Parathyroid adenoma (tissue), 2 donors: ENCODE results near the gene GSE1.

ENCODE experiments used
- H2AFZ ChIP-seq: fragments of 300-600 bp; sonication (generic); one replicate; pipeline ENCODE4 v1.7.0; 2017; ENCODE audit warnings: antibody characterized with exemption, mild to moderate bottlenecking
- H3K27ac ChIP-seq: fragments of 300-600 bp; sonication (generic); one replicate; pipeline ENCODE4 v1.7.0; 2017
- H3K27me3 ChIP-seq: fragments of 300-600 bp; sonication (generic); one replicate; pipeline ENCODE4 v1.7.0; 2017; ENCODE audit warnings: low read length; ENCODE audit not compliant: control insufficient read depth, insufficient read depth
- H3K36me3 ChIP-seq: fragments of 300-600 bp; sonication (generic); one replicate; pipeline ENCODE4 v1.7.0; 2017; ENCODE audit warnings: low read length; ENCODE audit not compliant: control insufficient read depth, insufficient read depth
- H3K4me1 ChIP-seq: fragments of 300-600 bp; sonication (generic); one replicate; pipeline ENCODE4 v1.7.0; 2017; ENCODE audit warnings: control low read depth
- H3K4me2 ChIP-seq: fragments of 300-600 bp; sonication (generic); one replicate; pipeline ENCODE4 v1.7.0; 2017; ENCODE audit warnings: low read length
- H3K4me3 ChIP-seq: fragments of 300-600 bp; sonication (generic); one replicate; pipeline ENCODE4 v1.7.0; 2017; ENCODE audit warnings: low read depth, low read length
- H3K79me2 ChIP-seq: fragments of 300-600 bp; sonication (generic); one replicate; pipeline ENCODE4 v1.7.0; 2017; ENCODE audit warnings: control low read depth
- H3K9ac ChIP-seq: fragments of 300-600 bp; sonication (generic); one replicate; pipeline ENCODE4 v1.7.0; 2017; ENCODE audit warnings: mild to moderate bottlenecking
- H3K9me3 ChIP-seq: fragments of 300-600 bp; sonication (generic); one replicate; pipeline ENCODE4 v1.7.0; 2017; ENCODE audit warnings: low read length; ENCODE audit not compliant: control insufficient read depth
- CTCF ChIP-seq: fragments of 300-600 bp; sonication (generic); IDR thresholded peaks from one replicate; pipeline ENCODE4 v1.7.0; 2017; ENCODE audit warnings: antibody characterized with exemption, mild to moderate bottlenecking
- donor health status: primary hyperparathyroidism.

The GSE1 gene

GRCh38 chr16:85662976-85663830 lies 50.1 kb downstream of the GSE1 start:
- Histone ChIP-seq H3K79me2 (peaks cover 6% of the 10 kb centered on the region), H3K9me3 (no peaks in the 10 kb centered on the region), H3K27ac (no peak overlapping the region), H3K4me1 (peaks cover 16% of the 10 kb centered on the region), H3K36me3 (no peaks in the 10 kb centered on the region), H3K27me3 (no peaks in the 10 kb centered on the region), H3K4me2 (no peak overlapping the region), H3K9ac (no peak overlapping the region), H2AFZ (no peak overlapping the region), H3K4me3 (no peak overlapping the region)
- TF ChIP-seq CTCF: no peak

DNA sequence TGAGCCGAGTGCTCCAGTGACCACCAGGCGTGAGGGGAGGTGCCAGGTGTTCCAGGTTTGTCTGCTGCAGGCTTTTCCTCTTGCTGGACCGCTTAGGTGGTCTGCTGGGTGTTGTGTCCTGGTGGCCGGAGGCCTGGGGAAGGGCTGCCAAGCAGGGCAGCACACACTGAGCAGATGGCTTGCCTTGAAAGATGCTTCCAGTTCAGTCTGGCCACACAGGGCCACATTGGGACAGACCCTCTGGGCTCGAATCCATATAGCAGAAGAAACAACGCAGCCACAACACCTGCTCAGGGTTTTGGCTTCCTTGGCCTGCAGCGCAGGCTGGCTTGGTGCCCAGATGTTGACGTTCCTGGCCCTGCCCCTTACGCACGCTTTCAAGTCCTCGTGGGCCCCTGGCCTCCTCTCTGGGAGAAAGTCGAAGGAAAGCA lies 50.8 kb downstream of the GSE1 start:
- Histone ChIP-seq H3K4me3 (no peak overlapping the region), H3K4me2 (no peak overlapping the region), H2AFZ (no peak overlapping the region), H3K27ac (no peak overlapping the region), H3K27me3 (no peaks in the 10 kb centered on the region), H3K79me2 (peaks cover 6% of the 10 kb centered on the region), H3K9me3 (no peaks in the 10 kb centered on the region), H3K9ac (no peak overlapping the region), H3K4me1 (peaks cover 11% of the 10 kb centered on the region), H3K36me3 (no peaks in the 10 kb centered on the region)
- TF ChIP-seq CTCF: no peak

DNA sequence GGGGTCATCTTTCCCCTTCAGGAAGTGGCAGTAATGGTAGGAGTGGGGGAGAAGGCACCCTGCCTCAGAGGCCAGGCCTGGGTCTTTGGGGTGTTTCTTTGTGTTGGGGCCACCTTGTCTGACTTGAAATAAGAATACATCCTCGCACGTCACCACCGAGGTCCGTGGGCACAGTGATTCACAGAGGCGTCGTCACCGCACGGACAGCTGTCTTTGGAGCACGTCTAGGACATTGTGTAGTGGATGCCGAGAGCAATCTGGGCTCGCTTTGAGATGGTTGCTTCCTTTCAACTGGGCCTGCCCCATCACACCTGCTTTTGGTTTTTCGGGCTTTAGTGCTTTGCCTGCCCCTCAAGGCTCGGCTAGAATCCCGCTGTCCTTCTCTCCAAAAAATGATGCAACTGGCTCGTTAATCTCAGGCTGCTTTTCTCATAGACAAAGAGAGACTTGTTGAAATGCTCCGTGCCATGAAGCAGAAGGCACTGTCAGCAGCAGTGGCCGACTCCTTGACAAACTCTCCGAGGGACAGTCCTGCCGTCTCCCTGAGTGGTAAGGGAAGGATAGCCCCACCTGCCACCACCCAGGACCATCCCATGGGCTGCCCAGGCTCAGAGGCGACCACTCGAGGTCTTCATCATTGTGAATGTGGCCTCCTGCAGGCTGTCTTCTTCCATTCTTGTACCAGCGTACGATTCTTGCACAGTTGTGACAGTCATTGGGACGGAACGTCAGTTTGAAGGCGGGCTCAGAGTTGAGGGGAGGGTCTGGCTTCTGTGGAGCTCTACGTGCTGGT lies 51.7 kb downstream of the GSE1 start:
- Histone ChIP-seq H3K79me2 (peaks cover 6% of the 10 kb centered on the region), H3K36me3 (no peaks in the 10 kb centered on the region), H3K4me2 (no peak overlapping the region), H3K9ac (no peak overlapping the region), H3K4me1 (peaks cover 2% of the 10 kb centered on the region), H3K9me3 (no peaks in the 10 kb centered on the region), H3K27ac (no peak overlapping the region), H3K27me3 (no peaks in the 10 kb centered on the region), H3K4me3 (no peak overlapping the region), H2AFZ (no peak overlapping the region)
- no peak for TF ChIP-seq CTCF

DNA sequence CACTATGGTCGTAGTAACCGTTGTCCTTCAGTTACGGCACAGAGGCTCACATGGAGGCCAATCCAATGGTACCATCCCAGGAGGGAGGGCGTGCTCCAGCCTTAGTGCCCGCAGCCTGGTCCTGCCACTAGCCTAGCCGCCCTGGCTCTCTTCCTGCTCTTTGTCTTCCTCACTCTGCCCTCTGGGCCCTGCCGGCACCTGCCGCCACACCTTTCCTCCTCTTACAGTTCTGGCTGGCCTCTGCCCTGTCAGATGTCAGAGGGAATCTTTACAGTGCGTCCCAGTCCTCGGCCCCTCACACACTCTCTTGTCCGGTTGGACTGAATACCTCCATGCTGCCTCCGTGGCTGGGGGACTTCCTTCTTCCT lies 52.2 kb downstream of the GSE1 start:
- Histone ChIP-seq H3K4me1 (no peaks in the 10 kb centered on the region), H3K9ac (no peak overlapping the region), H2AFZ (no peak overlapping the region), H3K4me2 (no peak overlapping the region), H3K9me3 (no peaks in the 10 kb centered on the region), H3K79me2 (peaks cover 6% of the 10 kb centered on the region), H3K4me3 (no peak overlapping the region), H3K27me3 (no peaks in the 10 kb centered on the region), H3K27ac (no peak overlapping the region), H3K36me3 (no peaks in the 10 kb centered on the region)
- no peak for TF ChIP-seq CTCF
